ENCODE measurements around the gene SLC8A2.

The SLC8A2 gene

GRCh38 chr19:47473336-47473735, 1.6 kb upstream of the SLC8A2 start:
- no peak for TF ChIP-seq ZNF274 (IDR thresholded peaks at IDR 0.05; ENCODE audit: low read depth, low read length)
- H3K4me3 ChIP-seq (ENCODE audit: low read length), result no peak overlapping the region

DNA sequence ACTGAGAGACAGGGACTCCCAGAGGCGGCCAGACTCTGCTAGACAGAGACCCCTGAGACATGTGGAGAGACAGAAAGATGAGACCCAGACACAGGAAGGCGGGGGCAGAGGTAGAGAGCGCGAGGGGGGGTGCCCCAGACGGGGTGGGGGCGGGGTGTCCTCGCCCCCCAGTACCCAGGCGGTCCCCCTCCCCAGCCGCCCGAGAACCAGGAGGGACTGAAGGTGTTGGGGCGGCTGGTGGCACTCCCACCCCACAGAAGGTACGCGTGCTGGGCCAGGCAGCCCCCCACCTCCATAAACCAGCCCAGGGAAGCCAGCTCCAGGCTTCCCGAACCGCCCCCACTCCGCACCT, 336 bp downstream of the SLC8A2 start:
- TF ChIP-seq ZNF274 (IDR thresholded peaks at IDR 0.05; ENCODE audit: low read depth, low read length), result no peak

DNA sequence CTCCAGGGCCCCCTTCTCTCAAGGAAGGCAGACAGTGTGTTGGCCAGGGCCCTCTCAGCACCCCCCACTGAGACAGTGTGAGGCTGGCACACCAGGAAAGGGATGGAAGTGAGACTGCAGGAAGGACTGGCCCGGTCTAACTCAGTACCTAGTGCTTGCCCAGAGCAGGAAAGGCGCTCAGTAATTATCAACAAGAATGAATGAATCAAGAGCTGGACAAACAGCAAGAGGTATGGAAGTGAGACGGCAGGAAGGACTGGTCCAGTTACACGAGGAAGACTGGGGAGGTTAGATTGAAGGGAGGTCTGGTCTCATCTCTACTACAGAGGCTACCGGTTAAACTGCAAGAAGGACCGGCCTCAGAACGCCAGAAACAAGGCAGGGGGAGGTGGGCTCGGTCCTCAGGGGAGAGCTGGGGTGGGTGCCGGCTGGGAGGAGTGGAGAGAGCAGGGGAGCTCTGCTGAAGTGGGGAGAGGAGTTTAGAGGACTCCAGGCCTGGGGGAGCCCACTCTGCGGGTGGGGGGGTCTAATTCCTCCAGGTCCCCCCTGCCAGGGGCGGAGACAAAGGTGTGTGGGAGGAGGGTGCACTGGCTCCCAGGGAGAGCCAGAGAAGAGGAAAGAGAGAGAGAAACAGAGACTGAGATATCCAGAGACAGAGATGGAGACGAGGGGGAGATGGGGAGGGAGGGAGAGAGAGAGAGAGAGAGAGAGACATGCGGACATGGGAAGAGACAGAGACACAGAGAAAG, 1.1 kb downstream of the SLC8A2 start:
- no peak overlapping the region for H3K4me3 ChIP-seq (ENCODE audit: low read length)
- no peak for TF ChIP-seq ZNF274 (IDR thresholded peaks at IDR 0.05; ENCODE audit: low read depth, low read length)

More for the DNA sequence above, 336 bp downstream of the SLC8A2 start:
- H3K4me3 ChIP-seq (ENCODE audit: low read length), result no peak overlapping the region

- no peak for TF ChIP-seq ZNF274 (IDR thresholded peaks at IDR 0.05; ENCODE audit: low read depth, low read length)
- H3K4me3 ChIP-seq (ENCODE audit: low read length), result no peak overlapping the region
Measured at GRCh38 chr19:47469719-47470118, 2.0 kb downstream of the SLC8A2 start.

DNA sequence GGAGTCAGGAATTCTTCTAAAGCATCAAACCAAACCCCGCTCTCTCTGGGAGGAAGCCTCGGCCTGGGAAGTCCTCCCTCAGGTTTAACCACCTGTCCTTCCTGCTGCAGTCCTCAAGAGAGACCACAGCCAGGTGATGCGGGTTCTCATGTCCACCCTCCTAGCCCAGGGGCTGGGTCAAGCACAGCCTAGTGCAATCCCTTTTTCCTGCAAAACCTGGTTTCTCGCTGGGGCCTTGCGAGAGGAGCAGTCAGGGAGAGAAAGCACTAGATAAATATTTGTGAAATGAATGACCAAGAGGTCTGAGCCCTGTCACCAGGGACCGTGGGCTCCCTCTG, 2.4 kb downstream of the SLC8A2 start:
- TF ChIP-seq ZNF274 (IDR thresholded peaks at IDR 0.05; ENCODE audit: low read depth, low read length), result no peak
- no peak overlapping the region for H3K4me3 ChIP-seq (ENCODE audit: low read length)

GRCh38 chr19:47467914-47468313, 3.8 kb downstream of the SLC8A2 start:
- no peak for TF ChIP-seq ZNF274 (IDR thresholded peaks at IDR 0.05; ENCODE audit: low read depth, low read length)
- H3K4me3 ChIP-seq (ENCODE audit: low read length), result no peak overlapping the region

GRCh38 chr19:47465957-47466356, 5.7 kb downstream of the SLC8A2 start:
- no peak overlapping the region for H3K4me3 ChIP-seq (ENCODE audit: low read length)
- no peak for TF ChIP-seq ZNF274 (IDR thresholded peaks at IDR 0.05; ENCODE audit: low read depth, low read length)

DNA sequence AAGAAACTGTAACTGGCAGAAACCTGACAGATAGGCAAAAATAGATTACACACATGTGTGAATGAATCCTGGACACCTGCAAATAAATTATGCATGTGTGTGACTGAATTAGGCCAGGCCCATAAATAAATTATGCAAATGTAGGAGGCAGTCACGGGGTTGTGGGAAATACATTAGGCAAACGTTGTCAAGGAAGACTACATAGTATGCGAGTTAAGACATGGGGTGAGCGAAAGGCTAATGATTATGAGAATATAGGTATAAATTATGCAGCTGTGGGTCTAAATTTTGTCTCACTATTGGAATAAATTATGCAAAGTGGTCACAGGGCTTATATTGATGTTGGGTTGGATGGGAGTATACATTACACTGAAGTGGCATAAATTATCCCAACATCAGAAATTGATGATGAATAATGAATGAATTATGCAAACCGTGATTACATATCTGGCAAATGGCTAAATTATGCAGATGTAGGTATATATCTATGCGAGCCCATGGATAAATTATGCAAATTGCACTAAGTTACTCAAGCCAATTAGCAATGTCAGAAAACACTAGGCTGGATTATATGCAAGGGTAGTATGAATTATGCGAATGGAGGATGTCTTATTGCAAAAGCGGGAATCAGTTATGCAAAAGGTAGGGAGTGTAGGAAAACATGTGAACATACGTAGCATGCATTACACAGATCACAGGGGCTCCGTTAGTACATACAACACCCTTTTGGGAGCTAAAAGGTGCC, 6.8 kb downstream of the SLC8A2 start:
- TF ChIP-seq ZNF274 (IDR thresholded peaks at IDR 0.05; ENCODE audit: low read depth, low read length), result no peak
- no peak overlapping the region for H3K4me3 ChIP-seq (ENCODE audit: low read length)

DNA sequence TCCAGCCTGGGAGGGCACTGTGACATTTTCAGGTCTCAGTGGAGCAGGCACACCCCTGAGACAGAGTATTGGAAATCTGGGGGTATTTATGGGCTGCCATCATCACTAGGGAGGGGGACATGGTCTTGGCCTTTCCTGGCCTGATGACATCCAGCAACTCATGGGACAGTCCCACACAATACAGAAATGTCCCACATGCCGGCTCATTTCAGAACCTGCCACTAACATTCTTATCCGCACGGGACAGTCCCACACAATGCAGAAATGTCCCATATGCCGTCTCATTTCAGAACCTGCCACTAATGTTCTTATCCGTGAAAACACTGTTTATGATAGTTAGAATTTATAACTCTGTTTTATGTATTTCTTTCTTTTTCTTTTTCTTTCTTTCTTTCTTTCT, 9.8 kb downstream of the SLC8A2 start:
- H3K4me3 ChIP-seq (ENCODE audit: low read length), result no peak overlapping the region
- no peak for TF ChIP-seq ZNF274 (IDR thresholded peaks at IDR 0.05; ENCODE audit: low read depth, low read length)

DNA sequence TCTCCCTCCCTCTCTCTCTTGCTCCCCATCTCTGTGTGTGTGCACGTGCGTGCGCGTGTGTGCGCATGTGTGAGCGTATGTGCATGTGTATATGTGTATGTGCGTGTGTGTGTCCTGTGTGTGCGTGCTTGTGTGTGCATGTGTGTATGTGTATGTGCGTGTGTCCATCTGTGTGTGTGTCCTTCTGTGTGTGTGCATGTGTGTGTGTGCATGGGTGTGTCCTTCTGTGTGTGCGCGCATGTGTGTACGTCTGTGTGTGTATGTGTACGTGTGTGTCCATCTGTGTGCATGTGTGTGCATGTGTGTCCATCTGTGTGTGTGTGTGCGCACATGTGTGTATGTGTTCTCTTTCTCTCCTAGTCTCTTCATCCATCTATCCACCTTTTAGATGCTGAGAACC, 12.2 kb downstream of the SLC8A2 start:
- no peak for TF ChIP-seq ZNF274 (IDR thresholded peaks at IDR 0.05; ENCODE audit: low read depth, low read length)
- H3K4me3 ChIP-seq (ENCODE audit: low read length), result no peak overlapping the region

GRCh38 chr19:47458672-47459071, 13.0 kb downstream of the SLC8A2 start:
- no peak for TF ChIP-seq ZNF274 (IDR thresholded peaks at IDR 0.05; ENCODE audit: low read depth, low read length)
- no peak overlapping the region for H3K4me3 ChIP-seq (ENCODE audit: low read length)

DNA sequence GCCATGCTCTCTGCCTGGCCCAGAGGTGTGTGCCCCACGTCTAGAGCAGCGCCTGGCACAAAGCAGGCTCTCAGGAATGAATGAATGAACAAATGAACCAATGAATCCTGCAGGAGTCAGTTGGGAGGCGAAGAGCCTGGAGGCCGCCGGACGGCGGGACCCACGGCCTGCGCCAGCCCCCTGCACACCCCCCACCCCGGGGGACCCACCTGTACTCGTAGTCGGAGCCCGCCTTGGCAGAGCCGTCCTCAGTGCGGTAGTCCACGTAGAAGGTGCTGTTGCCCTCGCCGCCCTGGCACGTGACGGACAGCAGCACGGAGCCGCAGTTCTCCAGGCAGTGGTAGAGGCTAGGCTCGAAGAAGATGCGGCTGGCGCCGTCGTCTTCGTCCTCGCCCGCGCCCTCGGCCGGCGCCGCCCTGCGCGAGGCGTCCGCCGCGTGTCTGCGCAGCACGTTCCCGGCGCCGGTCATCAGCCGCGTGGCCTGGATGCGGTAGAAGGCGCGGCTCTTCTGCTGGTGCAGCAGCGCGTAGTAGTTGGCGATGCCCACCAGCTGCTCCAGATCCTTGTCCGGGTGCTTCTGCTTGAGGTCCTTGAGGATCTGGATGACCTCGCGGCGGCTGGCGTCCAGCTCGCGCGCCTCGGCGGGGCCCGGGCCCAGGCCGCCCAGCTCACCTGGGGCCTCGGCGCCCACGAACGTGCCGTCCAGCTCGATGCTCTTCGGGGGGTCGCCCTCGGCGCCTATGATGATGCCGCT, 14.8 kb downstream of the SLC8A2 start:
- TF ChIP-seq ZNF274 (IDR thresholded peaks at IDR 0.05; ENCODE audit: low read depth, low read length), result no peak
- no peak overlapping the region for H3K4me3 ChIP-seq (ENCODE audit: low read length)

- no peak overlapping the region for H3K4me3 ChIP-seq (ENCODE audit: low read length)
- no peak for TF ChIP-seq ZNF274 (IDR thresholded peaks at IDR 0.05; ENCODE audit: low read depth, low read length)
Measured at GRCh38 chr19:47450478-47450877, 21.2 kb downstream of the SLC8A2 start.

- no peak for TF ChIP-seq ZNF274 (IDR thresholded peaks at IDR 0.05; ENCODE audit: low read depth, low read length)
- no peak overlapping the region for H3K4me3 ChIP-seq (ENCODE audit: low read length)
Measured at GRCh38 chr19:47448360-47448727, 23.3 kb downstream of the SLC8A2 start.
